DMS79 (cell line): ENCODE data around the gene SUN3.
"Not testable (repeated sequence)": the region's sequence is repeated elsewhere in the genome, so short reads cannot be mapped to it uniquely, and the experiment has no call there.

ENCODE experiments used
- DNase-seq: peaks from one replicate; lab custom pipeline; 2025; lab: John Stamatoyannopoulos, UW

The SUN3 gene

DNA sequence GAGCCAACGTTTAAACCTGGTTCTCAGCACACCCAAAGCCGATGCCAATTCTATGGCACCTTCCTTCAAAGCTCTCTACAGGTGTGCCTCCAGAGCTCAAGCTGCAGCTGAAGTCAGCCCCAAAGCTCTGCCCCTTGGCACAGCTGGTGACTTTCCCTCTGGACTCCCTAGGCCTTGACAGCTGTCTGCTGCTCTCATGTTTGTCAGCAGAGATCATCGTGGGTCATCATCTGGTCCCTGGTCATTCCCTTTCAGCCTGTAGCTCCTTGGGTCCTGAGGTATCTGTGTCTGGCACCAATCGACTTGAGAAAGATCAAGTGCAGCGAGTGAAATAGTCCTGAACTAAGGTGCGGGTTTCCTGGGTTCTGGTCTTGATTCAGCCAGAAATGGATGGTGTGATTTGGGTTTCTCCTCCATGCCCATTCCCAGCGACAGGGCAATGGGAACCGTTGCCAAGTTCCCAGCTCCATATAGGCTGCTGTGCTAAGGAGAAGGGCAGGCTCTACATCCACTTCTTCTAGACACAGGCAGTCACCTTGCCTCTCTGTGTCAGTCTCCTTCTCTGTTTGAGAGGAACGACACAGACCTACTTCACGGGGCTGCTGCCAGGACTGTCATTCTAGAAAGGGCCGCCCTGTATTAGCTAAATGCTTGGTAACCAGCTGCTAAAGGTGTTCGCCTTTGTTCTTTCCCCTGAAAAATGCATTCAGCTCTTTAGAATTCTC, 84.2 kb downstream of the SUN3 start:
- DNase-seq = no peak

DNA sequence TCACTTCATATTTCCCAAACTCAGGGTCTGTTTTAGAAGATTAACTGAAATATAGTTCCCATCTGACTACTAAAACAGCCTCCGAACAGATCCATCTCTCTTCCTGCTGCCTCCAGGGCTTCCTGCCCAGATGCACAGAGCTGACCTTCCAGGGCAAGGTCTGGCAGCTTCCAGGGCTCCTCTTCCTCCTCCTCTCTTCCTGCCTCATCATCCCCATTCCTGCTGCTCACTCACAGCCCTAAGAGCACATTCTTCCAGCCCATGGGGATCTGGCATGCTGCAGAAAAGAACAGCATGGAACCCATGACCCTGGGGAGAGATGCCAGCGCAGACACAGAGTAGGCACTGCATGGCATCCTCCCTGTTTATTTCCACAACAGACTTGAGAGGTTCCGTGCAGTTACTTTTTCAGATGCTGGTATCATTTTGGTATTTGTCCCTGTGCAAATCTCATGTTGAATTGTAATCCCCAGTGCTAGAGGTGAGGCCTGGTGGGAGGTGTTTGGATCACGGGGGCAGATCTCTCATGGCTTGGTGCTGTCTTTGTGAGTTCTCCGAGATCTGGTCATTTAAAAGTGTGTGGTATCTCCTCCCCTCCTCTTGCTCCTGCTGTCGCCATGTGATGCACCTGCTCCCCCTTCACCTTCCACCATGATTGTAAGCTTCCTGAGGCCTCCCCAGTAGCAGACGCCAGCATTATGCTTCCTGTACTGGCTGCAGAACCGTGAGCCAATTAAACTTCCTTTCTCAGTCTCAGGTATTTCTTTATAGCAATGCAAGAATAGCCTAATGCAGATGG, 85.0 kb downstream of the SUN3 start:
- no peak for DNase-seq

DNA sequence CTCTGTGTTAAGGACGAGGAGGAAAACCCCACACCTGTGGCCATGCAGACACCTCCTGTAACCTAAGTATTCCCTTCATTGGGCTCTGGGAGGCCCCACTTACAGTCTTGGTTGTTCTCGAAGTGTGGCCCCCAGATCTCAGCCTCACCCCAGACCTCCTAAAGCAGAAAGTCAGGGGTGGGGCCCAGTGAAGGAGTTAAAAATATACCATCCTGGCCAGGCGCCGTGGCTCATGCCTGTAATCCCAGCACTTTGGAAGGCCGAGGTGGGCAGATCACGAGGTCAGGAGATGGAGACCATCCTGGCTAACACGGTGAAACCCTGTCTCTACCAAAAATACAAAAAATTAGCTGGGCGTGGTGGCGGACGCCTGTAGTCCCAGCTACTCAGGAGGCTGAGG, 86.3 kb downstream of the SUN3 start:
- DNase-seq = not testable (repeated sequence)

DNA sequence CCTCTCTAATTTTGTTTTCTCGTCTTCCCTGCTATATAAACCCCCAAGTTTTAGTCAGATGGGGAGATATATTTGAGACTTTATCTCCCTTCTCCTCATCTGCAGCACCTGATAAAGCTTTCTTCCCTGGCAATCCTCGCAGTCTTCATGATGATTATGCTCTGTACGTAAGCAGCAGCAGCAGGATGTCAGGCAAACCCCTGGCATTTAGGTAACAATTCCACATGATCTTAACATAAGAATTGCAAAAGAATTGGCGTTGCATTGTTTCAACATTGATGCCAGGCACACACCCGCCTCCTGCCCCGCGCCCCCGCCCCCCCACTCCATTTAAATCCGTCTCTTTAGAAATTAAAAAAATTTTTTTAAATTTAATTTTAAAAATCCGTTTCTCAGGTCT, 86.8 kb downstream of the SUN3 start:
- no peak for DNase-seq

DNA sequence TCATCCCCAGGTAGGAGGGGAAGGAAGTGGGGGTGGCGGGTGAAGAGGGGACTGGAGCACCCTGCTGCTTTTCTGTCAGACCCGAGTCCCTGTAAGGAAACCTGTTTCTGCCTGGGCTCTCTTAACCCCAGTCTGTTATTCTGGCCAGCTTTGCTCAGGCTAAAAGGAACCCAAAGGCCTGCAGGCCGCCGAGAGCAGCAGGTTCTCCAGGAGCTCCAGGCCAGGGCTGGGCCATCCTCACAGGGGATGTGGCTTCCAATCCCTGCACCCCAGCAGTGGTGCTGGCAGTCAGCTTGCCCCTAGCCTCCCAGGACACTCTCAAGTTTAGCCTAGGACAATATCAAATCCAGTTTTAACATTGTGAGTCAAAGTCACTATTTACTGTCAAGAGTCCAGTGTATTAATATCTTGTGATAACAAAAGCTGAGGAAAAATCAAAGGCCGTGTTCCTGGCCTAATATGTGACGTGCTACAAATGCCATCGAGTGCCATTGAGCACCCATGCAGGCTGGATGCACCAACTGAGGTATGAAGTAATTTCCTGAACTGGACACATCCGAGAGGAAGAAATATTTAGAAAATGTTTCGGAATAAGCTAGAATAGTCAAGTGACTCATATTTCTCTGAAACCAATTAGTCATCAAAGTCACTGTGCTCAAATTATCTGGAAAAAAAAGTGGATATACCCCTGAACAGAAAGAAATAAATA, 87.6 kb downstream of the SUN3 start:
- DNase-seq = no peak

DNA sequence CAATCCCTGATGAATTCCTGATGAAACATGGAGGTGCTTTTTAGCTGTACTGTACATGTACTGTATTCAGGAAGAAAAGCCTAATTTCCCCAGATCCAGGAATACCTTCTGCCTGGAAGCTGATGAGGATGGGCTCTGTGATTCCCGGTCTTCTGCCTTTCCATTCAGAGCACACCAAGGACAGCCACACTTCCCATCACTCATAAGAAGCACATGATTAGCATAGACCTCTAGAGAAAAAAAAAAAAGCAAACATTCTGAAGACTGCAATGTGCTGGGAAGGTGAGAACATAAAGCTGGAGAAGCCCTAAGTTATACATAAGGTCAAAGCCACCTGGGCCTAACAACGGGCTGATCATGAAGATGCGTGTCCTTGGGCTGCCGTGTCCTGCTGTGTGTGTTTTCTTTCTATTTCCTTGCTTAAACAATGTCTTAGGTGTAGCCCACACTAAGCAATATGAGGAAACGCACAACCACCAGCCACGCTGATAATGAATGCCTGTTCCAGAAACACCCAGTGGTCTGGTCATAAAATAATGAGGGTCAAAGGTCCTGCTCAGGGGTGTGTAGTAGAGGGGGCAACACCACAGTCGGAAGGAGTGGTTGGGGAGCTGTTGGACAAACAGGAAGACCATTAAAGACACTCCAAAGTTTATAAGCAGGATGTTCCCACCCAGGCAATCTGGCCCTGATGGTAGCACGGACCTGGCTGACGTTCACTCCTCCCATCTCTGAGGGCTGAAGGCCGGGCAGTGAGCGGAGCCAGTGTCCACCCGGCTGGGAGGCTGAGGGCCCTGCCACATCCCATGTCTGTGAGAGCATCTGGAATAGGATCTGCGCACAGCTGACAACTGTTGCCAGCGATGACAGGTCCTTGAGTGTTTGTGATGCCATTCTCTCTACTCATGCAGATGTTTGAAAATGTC, 88.6 kb downstream of the SUN3 start:
- no peak for DNase-seq

DNA sequence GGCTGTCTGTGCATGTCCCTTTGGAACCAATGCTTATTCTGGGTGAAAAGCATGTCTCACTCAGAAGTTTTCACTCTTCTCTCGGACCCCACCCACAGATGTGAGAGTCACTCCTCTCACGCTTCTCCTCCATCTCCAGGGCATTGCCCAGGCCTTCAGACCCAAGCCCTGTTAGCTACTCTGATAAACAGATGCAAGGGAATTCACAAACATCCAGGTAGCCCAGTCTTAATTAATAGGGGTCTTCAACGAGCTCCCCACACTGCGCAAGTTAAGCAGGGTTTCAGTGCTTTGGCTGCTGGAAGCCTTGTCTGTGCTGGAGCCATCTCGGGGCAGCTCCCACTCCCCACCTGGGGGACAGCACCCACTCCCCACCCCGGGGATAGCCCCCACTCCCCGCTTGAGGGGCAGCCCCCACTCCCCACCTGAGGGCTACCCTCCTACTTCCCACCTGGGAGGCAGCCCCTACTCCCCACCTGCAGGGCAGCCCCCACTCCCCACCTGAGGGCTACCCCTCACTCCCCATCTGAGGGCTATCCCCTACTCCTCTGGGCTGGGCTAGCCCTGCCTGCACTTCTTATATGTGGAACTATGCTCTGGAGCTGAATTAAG, 89.4 kb downstream of the SUN3 start:
- DNase-seq = no peak

DNA sequence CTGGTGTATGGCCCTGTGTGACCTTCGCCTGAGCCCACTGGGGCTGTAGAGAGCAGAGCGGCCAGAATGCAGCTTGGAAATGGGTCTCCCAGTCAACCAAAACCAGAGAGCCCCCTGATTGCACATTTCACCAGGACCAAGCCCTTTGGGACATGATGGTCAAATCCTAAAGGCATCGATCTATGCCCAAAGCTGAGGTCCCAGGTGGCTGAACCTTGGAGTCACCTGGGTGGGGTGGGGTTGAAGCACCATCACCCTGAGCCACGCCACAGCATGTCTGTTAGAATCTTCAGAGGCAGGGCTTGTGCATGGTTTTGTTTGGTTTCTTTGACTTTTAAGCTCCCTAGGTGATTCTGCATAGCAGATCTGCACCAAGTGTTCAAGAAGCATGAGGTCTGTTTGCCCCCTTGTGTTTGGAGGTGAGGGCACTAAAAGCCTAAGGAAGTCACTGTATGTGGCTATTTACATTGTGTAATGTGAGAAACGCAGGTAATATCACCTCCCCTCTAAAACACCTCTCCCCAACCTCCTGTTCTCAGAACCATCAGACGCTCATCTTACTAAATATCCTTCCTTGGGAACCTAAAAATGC, 90.2 kb downstream of the SUN3 start:
- DNase-seq = no peak

DNA sequence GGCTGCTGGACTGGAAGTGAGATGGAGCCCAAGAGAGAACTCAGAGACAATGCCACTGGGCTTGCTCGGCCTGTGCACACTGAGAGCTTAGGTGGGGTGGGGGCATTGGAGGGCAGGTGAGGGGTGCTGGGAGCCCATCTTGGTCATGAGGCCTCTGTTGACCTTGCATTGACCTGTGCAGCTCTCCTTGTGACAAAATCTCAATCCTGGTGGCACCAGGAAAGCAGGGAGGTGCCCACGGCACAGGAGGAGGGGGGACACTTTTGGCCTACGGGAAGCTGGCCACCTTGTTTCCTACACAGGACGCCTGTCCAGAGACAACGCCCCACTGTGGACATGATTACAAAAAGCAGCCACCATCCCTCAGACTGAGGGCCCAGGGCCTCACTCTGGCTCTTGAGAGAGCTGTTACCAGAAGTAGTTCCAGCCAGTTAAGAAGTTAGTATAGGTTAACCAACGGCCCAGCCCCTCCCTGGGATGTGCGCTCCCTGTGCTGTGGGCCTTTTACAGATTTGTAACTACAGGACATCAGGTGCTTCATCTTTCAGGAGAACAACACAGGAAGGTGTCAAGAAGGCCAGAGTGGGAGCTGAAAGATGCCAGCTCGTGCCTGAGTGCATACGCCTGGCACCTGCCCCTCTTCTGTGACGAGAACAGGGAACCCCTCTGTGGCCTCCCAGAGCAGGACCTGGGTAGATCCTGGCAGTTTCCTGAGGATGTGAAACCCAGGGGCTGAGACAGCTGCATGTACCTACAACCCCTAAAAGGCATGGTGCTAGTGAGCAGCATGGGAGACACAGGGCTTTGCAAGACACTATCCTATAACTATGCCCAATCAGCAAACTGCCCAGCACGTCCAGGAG, 91.0 kb downstream of the SUN3 start:
- DNase-seq = no peak
